AG04450 (cell line): ENCODE results near the gene BNIP2. TPM values are rescaled to one million over a fixed set of nuclear protein-coding genes. Genes with fewer than 3 reads are reported as not detected.

Experiments
- CTCF ChIA-PET: fragments of 300-600, 350-600 bp; formaldehyde crosslinking; extraction: SDS; loops from one replicate; lab custom pipeline; 2022; ENCODE audit warnings: antibody characterized with exemption, inconsistent platforms; lab: Charles Lee
- POLR2A ChIA-PET: fragments of 350-600 bp; formaldehyde crosslinking; extraction: SDS; loops from one replicate; lab custom pipeline; 2021; ENCODE audit warnings: antibody characterized with exemption, inconsistent platforms; lab: Yijun Ruan, JAX
- DNase-seq: peaks from one replicate; pipeline ENCODE4 v3.0.0-alpha.2; 2011; ENCODE audit warnings: low read depth, low spot score
- H3K27ac ChIP-seq: one replicate; pipeline ENCODE4 v1.5.1; 2012; ENCODE audit warnings: low read depth, low read length, control low read depth
- H3K27me3 ChIP-seq: one replicate; pipeline ENCODE4 v1.6.0; 2012; ENCODE audit warnings: low read length; ENCODE audit not compliant: control insufficient read depth, insufficient read depth
- H3K4me3 ChIP-seq: 2 replicates; pipeline ENCODE4 v1.5.1; 2011; ENCODE audit warnings: mild to moderate bottlenecking, low read depth, low read length, control low read depth
- H3K9me3 ChIP-seq: 2 replicates; pipeline ENCODE4 v1.5.1; 2012; ENCODE audit warnings: low read length; ENCODE audit not compliant: control insufficient read depth, insufficient read depth
- CTCF ChIP-seq: IDR thresholded peaks from 2 replicates; pipeline ENCODE4 v1.5.1; 2011; ENCODE audit warnings: low read depth, low read length, control low read depth, inconsistent platforms
- polyA plus RNA-seq: library from polyadenylated mRNA; depleted of rRNA; stranded (reverse); fragments of >200 nt; gene quantifications from 2 replicates; pipeline ENCODE4 v1.2.3, GENCODE V29; 2011; rRNA removed

The BNIP2 gene
- polyA plus RNA-seq, 1 experiment = 65.9 TPM

- POLR2A ChIA-PET = interaction anchor here (0.5 kb wide), 1 partner anchor 33 kb away, joined by 4 read pairs; no protein-coding TSS in a partner anchor
- CTCF ChIA-PET = no interaction called here
Measured at GRCh38 chr15:59615661-59616060, 73.5 kb downstream of the BNIP2 start.

GRCh38 chr15:59614153-59614552, 75.0 kb downstream of the BNIP2 start:
- Histone ChIP-seq H3K4me3 (no peak overlapping the region), H3K27ac (no peak overlapping the region), H3K9me3 (no peaks in the 10 kb centered on the region; the same call in 1 of the 2 replicates), H3K27me3 (peaks cover 6% of the 10 kb centered on the region)
- ChIA-PET POLR2A (no interaction called here), CTCF (interaction anchor here (1.5 kb wide), 1 partner anchor 81 kb away, joined by 6 read pairs; no protein-coding TSS in a partner anchor)
- TF ChIP-seq CTCF = no peak
- DNase-seq = no peak

More at GRCh38 chr15:59615661-59616060, 73.5 kb downstream of the BNIP2 start:
- Histone ChIP-seq H3K27ac (no peak overlapping the region), H3K4me3 (no peak overlapping the region), H3K27me3 (peaks cover 6% of the 10 kb centered on the region), H3K9me3 (no peaks in the 10 kb centered on the region)
- TF ChIP-seq CTCF = no peak
- DNase-seq = no peak

GRCh38 chr15:59611276-59612260, 77.6 kb downstream of the BNIP2 start, which contains the start of gene GCNT3:
Gene GCNT3 (plus strand): TSS chr15:59611783. CDS start chr15:59618239, 6,456 bp downstream.
- no peak within 1 kb of the TSS for H3K4me3 ChIP-seq
- no peak for TF ChIP-seq CTCF
- no peaks in the 10 kb centered on the region; the same call in 1 of the 2 replicates for H3K9me3 ChIP-seq
- peaks cover 6% of the 10 kb centered on the region for H3K27me3 ChIP-seq
- ChIA-PET CTCF (interaction anchor here (1.9 kb wide), 1 partner anchor 83 kb away, joined by 5 read pairs; no protein-coding TSS in a partner anchor), POLR2A (no interaction called here)
- DNase-seq = no peak
- H3K27ac ChIP-seq = no peak within 1 kb of the TSS

- no peak for DNase-seq
- Histone ChIP-seq H3K27me3 (peaks cover 6% of the 10 kb centered on the region), H3K27ac (no peak overlapping the region), H3K9me3 (no peaks in the 10 kb centered on the region; the same call in 1 of the 2 replicates), H3K4me3 (no peak overlapping the region)
- ChIA-PET CTCF (interaction anchor here (0.7 kb wide), 1 partner anchor 81 kb away, joined by 3 read pairs; no protein-coding TSS in a partner anchor), POLR2A (no interaction called here)
- no peak for TF ChIP-seq CTCF
Measured at GRCh38 chr15:59609730-59610712, 79.1 kb downstream of the BNIP2 start.

Other genes starting within 250 kb of the BNIP2 start
- 0.29 TPM in 1 of 2 replicates, not detected in the other for gene GCNT3, start 77.5 kb downstream of the BNIP2 start, polyA plus RNA-seq
- 40.2 and 77.8 TPM in 2 replicates for gene GTF2A2, start 31.8 kb downstream of the BNIP2 start, polyA plus RNA-seq